Measurements from ENCODE around the gene PANX3.

The PANX3 gene

GRCh38 chr11:124583781-124584180, 27.4 kb upstream of the PANX3 start:
- no peak overlapping the region for H3K4me3 ChIP-seq (ENCODE audit: low read length)
- no peak for DNase-seq (ENCODE audit: low read depth)
- no peak for TF ChIP-seq CTCF (conservative IDR thresholded peaks at IDR 0.05; ENCODE audit: low read depth, low read length)

- TF ChIP-seq CTCF (conservative IDR thresholded peaks at IDR 0.05; ENCODE audit: low read depth, low read length), result no peak
- H3K4me3 ChIP-seq (ENCODE audit: low read length), result no peak overlapping the region
- no peak for DNase-seq (ENCODE audit: low read depth)
Measured at GRCh38 chr11:124584681-124585372, 26.4 kb upstream of the PANX3 start.

DNA sequence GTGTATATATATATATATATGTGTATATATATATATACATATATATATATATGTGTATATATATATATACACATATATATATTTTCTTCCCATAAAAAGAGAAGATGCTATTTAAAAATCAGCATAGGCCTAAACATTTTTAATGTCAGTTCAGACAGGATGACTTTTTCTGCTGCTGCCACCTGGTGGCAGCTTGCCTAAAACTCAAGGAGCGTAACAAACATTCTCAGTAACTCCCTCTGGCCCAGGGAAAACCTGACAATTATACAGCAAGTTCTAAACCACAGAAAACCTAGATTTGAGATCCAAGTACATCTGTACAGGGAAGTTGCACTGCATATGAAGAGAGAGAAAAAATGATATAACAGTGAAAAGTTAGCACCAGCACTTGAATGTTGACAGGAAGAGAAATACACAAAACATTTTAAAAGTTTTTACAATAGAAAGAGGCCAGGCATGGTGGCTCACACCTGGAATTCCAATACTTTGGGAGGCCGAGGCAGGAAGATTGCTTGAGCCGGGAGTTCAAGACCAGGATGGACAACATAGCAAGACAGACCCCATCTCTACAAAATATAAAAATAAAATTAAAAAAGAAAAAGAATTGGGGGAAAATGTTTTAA, 24.9 kb upstream of the PANX3 start:
- DNase-seq (ENCODE audit: low read depth), result peak; percentile 5
- peak; percentile 79 for TF ChIP-seq CTCF (conservative IDR thresholded peaks at IDR 0.05; ENCODE audit: low read depth, low read length)

DNA sequence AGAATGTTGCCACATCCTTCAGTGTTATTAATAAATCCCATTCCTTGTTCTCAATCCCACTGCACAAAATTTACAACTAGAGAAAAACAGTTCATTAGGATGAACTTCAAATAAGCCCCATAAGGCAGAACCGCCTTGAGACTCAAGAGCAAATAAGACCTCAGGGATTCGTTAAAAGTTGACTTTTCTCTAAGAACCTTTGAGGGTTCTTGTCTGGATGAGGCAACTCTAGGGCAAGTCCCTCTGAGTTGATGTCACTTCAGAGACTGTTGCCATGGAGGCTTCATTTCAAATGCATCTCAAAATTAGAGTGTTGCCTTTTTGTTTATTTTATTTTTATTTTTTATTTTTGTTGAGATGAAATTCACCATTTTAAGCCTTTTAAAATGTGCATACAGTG, 19.8 kb upstream of the PANX3 start:
- TF ChIP-seq CTCF (conservative IDR thresholded peaks at IDR 0.05; ENCODE audit: low read depth, low read length), result no peak
- no peak overlapping the region for H3K4me3 ChIP-seq (ENCODE audit: low read length)
- no peak for DNase-seq (ENCODE audit: low read depth)

More for the DNA sequence above, 24.9 kb upstream of the PANX3 start:
- H3K4me3 ChIP-seq (ENCODE audit: low read length), result no peak overlapping the region

DNA sequence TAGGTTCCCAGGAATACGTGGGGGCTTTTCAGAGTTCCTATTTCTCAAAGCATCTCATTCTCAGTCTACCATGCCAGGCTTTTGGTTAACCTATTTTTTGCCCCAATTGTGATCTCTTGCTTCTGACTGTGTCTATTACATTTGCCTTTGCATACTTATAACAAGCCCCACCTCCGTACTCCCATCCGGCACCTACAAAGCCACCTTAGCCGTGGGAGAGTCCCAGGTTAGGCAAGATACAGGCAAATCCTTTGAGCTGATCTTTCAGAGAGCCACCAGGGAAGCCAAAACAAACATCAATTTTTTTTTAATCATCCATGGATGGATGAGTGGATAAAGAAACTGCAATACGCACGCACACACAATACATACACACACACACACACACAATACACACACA, 18.6 kb upstream of the PANX3 start:
- DNase-seq (ENCODE audit: low read depth), result no peak
- TF ChIP-seq CTCF (conservative IDR thresholded peaks at IDR 0.05; ENCODE audit: low read depth, low read length), result no peak
- no peak overlapping the region for H3K4me3 ChIP-seq (ENCODE audit: low read length)

DNA sequence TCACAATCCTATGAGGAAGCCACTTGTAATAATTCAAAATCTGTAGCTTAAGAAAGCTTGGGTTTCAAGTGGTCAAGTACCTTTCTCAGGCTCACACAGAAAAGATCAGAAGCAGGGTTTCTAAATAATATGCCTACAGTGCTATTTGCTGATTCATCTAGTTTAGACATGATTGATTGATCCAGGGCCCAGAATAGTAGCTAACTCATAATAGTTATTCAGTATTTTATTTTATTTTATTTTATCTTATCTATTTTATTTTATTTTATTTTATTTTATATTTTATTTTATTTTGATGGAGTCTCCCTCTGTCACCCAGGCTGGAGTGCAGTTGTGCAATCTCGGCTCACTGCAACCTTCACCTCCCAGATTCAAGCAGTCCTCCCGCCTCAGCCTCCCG, 15.9 kb upstream of the PANX3 start:
- no peak overlapping the region for H3K4me3 ChIP-seq (ENCODE audit: low read length)
- DNase-seq (ENCODE audit: low read depth), result no peak
- TF ChIP-seq CTCF (conservative IDR thresholded peaks at IDR 0.05; ENCODE audit: low read depth, low read length), result no peak

DNA sequence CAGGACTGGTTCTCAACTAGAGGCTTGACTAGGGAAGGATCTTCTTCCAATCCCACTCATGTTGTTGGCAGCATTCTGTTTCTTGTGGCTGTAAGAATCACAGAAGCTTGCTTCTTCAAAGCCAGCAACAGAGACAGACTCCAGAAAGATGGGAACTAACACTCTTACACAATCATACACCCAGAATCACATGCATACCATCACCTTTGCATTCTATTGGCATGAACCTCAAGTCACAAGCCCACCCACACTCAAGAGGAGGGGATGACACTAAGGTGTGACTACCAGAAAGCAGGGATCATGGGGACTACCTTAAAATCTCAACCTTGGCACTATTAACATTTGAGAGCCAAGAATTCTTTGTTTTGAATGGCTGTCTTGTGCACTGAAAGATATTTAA, 13.6 kb upstream of the PANX3 start:
- H3K4me3 ChIP-seq (ENCODE audit: low read length), result no peak overlapping the region
- no peak for TF ChIP-seq CTCF (conservative IDR thresholded peaks at IDR 0.05; ENCODE audit: low read depth, low read length)
- no peak for DNase-seq (ENCODE audit: low read depth)

All from retinal pigment epithelial cell (primary cell).